Limb (tissue), 2 donors: ENCODE data around the gene SRGAP2.
"Not testable (repeated sequence)": the region's sequence is repeated elsewhere in the genome, so short reads cannot be mapped to it uniquely, and the experiment has no call there.

Source experiments
- DNase-seq, 2 donors: peaks; one replicate each; pipeline ENCODE4 v3.0.0-alpha.2; 2016; ENCODE audit errors: extremely low spot score in 2 of 2

SRGAP2 gene

GRCh38 chr1:206203364-206204158 lies at the start of gene SRGAP2:
Gene SRGAP2, plus strand, starts transcription at chr1:206203541. Its CDS starts 2,430 bp downstream, at chr1:206205971.
- peak; percentile 40 to 81 for DNase-seq

GRCh38 chr1:206167350-206168029 lies 35.9 kb upstream of the SRGAP2 start:
- not testable (repeated sequence) for DNase-seq

GRCh38 chr1:206169794-206170193 lies 33.5 kb upstream of the SRGAP2 start:
- not testable (repeated sequence) for DNase-seq

GRCh38 chr1:206173110-206173719 lies 30.1 kb upstream of the SRGAP2 start:
- DNase-seq, result not testable (repeated sequence)

- DNase-seq, result peak in 1 of 2 donors; percentile 23
These were observed 29.0 kb upstream of the SRGAP2 start for GRCh38 chr1:206174182-206174868.

- not testable (repeated sequence) for DNase-seq
These were observed 27.8 kb upstream of the SRGAP2 start for GRCh38 chr1:206175459-206176113.

GRCh38 chr1:206176114-206176502 lies 27.2 kb upstream of the SRGAP2 start:
- DNase-seq, result not testable (repeated sequence)

GRCh38 chr1:206178061-206178989 lies 25.0 kb upstream of the SRGAP2 start:
- not testable (repeated sequence) for DNase-seq

- not testable (repeated sequence) for DNase-seq
These were observed 23.7 kb upstream of the SRGAP2 start for GRCh38 chr1:206179666-206180065.

- peak in 1 of 2 donors; percentile 1 for DNase-seq
These were observed 20.7 kb upstream of the SRGAP2 start for GRCh38 chr1:206182368-206183317.

- not testable (repeated sequence) for DNase-seq
These were observed 19.6 kb upstream of the SRGAP2 start for GRCh38 chr1:206183788-206184187.

GRCh38 chr1:206185778-206186177 lies 17.6 kb upstream of the SRGAP2 start:
- not testable (repeated sequence) for DNase-seq

GRCh38 chr1:206186826-206187225 lies 16.5 kb upstream of the SRGAP2 start:
- not testable (repeated sequence) for DNase-seq

GRCh38 chr1:206195182-206195581 lies 8.2 kb upstream of the SRGAP2 start:
- not testable (repeated sequence) for DNase-seq

GRCh38 chr1:206196748-206197424 lies 6.5 kb upstream of the SRGAP2 start:
- not testable (repeated sequence) for DNase-seq

- DNase-seq, result peak; percentile 95 to 99
These were observed 465 bp upstream of the SRGAP2 start, which contains the start of gene FAM72A for GRCh38 chr1:206202789-206203363. Gene FAM72A, minus strand, starts transcription at chr1:206202839. Its CDS starts 814 bp downstream, at chr1:206202025.

GRCh38 chr1:206204159-206204511 lies 794 bp downstream of the SRGAP2 start:
- DNase-seq, result not testable (repeated sequence)

- DNase-seq, result peak in 1 of 2 donors; percentile 32
These were observed 1.5 kb downstream of the SRGAP2 start for GRCh38 chr1:206204871-206205270.
